ENCODE results near the gene RBMS3. TPM values are rescaled to one million over a fixed set of nuclear protein-coding genes. Genes with fewer than 3 reads are reported as not detected.

Gene RBMS3
- total RNA-seq, 1 donor, result 2.1 TPM

GRCh38 chr3:29590461-29590860, 309.6 kb downstream of the RBMS3 start:
- no peaks in the 10 kb centered on the region for H3K9me3 ChIP-seq (ENCODE audit: low read depth, low read length)
- H3K4me1 ChIP-seq (ENCODE audit: insufficient read depth, low read length), result no peaks in the 10 kb centered on the region
- no peaks in the 10 kb centered on the region for H3K27me3 ChIP-seq (ENCODE audit: insufficient read depth, low read length)
- no peak overlapping the region for H3K4me3 ChIP-seq (ENCODE audit: low read length)

- no peak overlapping the region for H3K4me3 ChIP-seq (ENCODE audit: low read length)
- H3K27me3 ChIP-seq (ENCODE audit: insufficient read depth, low read length), result no peaks in the 10 kb centered on the region
- H3K9me3 ChIP-seq (ENCODE audit: low read depth, low read length), result no peaks in the 10 kb centered on the region
- no peaks in the 10 kb centered on the region for H3K4me1 ChIP-seq (ENCODE audit: insufficient read depth, low read length)
Observed at GRCh38 chr3:29591579-29591978, 310.7 kb downstream of the RBMS3 start.

DNA sequence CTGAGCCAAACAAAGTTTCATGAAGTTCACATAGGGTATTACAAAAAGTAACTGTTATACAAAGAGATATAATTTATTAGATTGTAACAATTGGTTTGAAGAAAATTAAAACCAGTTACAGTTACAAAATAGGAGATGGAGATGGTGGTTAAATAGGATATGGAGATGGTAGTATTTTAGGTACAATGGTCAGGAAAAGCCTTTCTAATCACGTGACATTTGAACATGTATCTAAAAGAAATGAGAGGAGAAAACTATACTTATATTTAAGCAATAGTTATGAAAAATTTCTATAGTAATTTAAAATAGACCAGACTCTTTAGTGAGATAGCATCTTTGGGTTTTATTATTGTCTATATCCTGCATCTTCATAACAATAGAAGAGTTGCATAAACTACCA, 312.9 kb downstream of the RBMS3 start:
- Histone ChIP-seq H3K4me3 (ENCODE audit: low read length) (no peak overlapping the region), H3K9me3 (ENCODE audit: low read depth, low read length) (no peaks in the 10 kb centered on the region), H3K4me1 (ENCODE audit: insufficient read depth, low read length) (no peaks in the 10 kb centered on the region), H3K27me3 (ENCODE audit: insufficient read depth, low read length) (no peaks in the 10 kb centered on the region)

- H3K27me3 ChIP-seq (ENCODE audit: insufficient read depth, low read length), result no peaks in the 10 kb centered on the region
- no peak overlapping the region for H3K4me3 ChIP-seq (ENCODE audit: low read length)
- no peaks in the 10 kb centered on the region for H3K9me3 ChIP-seq (ENCODE audit: low read depth, low read length)
- no peaks in the 10 kb centered on the region for H3K4me1 ChIP-seq (ENCODE audit: insufficient read depth, low read length)
Observed at GRCh38 chr3:29594261-29594660, 313.4 kb downstream of the RBMS3 start.

DNA sequence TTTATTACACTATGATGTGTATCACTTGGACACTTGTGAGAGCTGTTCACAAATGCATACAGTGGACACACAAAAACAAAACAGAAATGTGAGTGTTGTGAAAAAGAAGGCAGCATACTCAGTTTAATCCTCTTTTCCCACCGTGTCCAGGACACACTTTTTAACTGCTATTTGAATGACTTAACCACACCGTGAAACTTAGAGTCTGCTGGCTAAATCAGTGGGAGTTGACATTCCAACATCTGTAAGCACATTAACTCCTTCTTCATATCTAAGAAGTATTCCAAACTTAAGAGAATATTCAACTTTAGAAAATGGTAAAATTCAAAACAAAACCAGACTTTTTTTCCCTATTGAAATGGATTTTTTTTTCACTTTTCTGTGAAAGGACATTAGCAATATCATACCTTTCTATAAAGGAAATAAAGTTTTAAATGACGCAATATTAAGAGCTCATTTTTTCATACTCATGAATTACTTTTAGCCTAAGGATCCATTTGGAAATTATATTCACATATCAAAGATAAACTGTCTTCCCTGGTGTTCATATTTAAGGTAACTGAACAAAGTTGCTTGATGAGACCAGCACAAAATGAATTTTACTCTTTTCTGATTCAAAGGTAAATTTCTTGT, 316.6 kb downstream of the RBMS3 start:
- H3K4me1 ChIP-seq (ENCODE audit: insufficient read depth, low read length), result no peaks in the 10 kb centered on the region
- no peak overlapping the region for H3K4me3 ChIP-seq (ENCODE audit: low read length)
- H3K27me3 ChIP-seq (ENCODE audit: insufficient read depth, low read length), result no peaks in the 10 kb centered on the region
- no peaks in the 10 kb centered on the region for H3K9me3 ChIP-seq (ENCODE audit: low read depth, low read length)

DNA sequence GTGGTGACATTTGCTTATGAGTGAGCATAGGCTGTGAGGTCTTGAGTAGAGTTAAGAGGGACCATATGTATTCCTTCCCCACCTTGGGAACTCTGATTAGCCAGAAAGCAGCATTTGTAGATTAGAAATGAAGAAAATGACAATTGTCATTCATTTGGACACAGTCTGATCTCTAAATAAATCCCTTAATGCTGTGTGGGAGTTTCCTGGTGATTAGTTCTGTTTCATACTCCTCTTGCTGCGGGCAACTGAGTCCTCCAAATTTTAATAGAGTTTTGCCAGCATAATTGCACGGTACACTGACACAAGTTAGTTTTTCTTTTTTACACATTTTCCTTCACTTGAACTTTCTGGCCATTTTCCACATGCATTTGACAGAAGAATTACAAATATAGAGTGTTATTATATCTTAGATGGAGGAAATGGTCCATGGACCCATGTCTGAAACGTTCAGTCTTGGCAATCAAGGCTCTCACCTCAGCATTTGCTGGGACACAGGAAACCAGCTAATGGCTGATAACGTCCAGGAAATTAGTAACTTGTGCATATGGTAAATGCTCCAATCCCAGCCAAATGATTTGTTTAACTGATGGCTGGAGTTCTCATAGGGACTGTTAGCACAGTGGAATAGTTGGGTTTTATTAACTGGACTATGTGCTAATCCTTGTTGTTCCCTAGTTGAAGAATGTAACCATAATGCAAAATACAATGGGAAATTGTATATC, 321.2 kb downstream of the RBMS3 start:
- no peaks in the 10 kb centered on the region for H3K9me3 ChIP-seq (ENCODE audit: low read depth, low read length)

GRCh38 chr3:29605845-29606244, 325.0 kb downstream of the RBMS3 start:
- Histone ChIP-seq H3K4me3 (ENCODE audit: low read length) (no peak overlapping the region), H3K4me1 (ENCODE audit: insufficient read depth, low read length) (no peaks in the 10 kb centered on the region)

More for the DNA sequence above, 321.2 kb downstream of the RBMS3 start:
- H3K4me1 ChIP-seq (ENCODE audit: insufficient read depth, low read length), result no peaks in the 10 kb centered on the region
- H3K4me3 ChIP-seq (ENCODE audit: low read length), result no peak overlapping the region
- no peaks in the 10 kb centered on the region for H3K27me3 ChIP-seq (ENCODE audit: insufficient read depth, low read length)

GRCh38 chr3:29606416-29606815, 325.5 kb downstream of the RBMS3 start:
- H3K27me3 ChIP-seq (ENCODE audit: insufficient read depth, low read length), result no peaks in the 10 kb centered on the region
- H3K4me1 ChIP-seq (ENCODE audit: insufficient read depth, low read length), result no peaks in the 10 kb centered on the region
- H3K4me3 ChIP-seq (ENCODE audit: low read length), result no peak overlapping the region
- H3K9me3 ChIP-seq (ENCODE audit: low read depth, low read length), result no peaks in the 10 kb centered on the region

More at GRCh38 chr3:29605845-29606244, 325.0 kb downstream of the RBMS3 start:
- no peaks in the 10 kb centered on the region for H3K9me3 ChIP-seq (ENCODE audit: low read depth, low read length)
- no peaks in the 10 kb centered on the region for H3K27me3 ChIP-seq (ENCODE audit: insufficient read depth, low read length)

- no peaks in the 10 kb centered on the region for H3K27me3 ChIP-seq (ENCODE audit: insufficient read depth, low read length)
- no peaks in the 10 kb centered on the region for H3K4me1 ChIP-seq (ENCODE audit: insufficient read depth, low read length)
- no peak overlapping the region for H3K4me3 ChIP-seq (ENCODE audit: low read length)
- no peaks in the 10 kb centered on the region for H3K9me3 ChIP-seq (ENCODE audit: low read depth, low read length)
Observed at GRCh38 chr3:29608414-29609327, 327.8 kb downstream of the RBMS3 start.

DNA sequence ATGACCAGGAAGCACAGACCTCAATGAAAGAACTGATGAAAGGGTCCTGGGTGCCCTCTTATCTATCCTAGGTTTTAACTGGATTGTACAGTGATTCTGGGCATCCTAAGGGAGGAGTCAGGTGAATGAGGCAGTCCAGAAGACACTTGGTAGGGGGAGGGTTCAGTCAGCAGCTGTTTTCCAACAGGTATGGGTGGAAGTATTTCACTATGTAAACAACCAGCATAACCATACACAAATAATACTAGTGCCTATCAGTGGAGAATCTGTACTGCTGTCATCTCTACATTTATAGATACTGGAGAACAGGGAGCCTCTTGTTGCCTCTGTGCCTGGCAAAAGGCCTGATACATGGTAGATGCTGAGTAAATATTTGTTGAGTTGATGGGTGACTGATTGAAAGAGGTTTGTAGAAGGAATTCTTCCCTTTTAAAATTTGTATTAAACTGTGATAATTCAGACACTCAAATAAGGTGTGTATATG, 328.5 kb downstream of the RBMS3 start:
- H3K4me1 ChIP-seq (ENCODE audit: insufficient read depth, low read length), result no peaks in the 10 kb centered on the region
- no peak overlapping the region for H3K4me3 ChIP-seq (ENCODE audit: low read length)
- no peaks in the 10 kb centered on the region for H3K27me3 ChIP-seq (ENCODE audit: insufficient read depth, low read length)
- no peaks in the 10 kb centered on the region for H3K9me3 ChIP-seq (ENCODE audit: low read depth, low read length)

DNA sequence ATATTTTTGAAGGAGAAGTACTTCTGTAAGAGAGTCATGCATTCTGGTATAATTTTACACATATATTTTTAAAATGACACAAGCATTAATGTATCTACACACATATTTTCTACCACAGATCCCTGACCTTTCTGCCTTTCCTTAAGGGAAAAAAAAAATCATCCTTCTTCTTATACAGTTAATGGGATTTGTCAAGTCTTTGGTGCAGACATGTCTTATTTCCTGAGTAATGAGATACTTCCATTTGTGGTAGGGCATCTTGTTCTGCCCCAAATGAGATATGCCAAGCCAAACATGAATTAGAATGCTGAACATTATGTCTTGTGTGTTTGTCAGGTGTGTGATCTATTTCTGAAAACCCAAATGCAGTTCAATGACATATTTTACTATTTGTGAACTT, 329.9 kb downstream of the RBMS3 start:
- Histone ChIP-seq H3K4me3 (ENCODE audit: low read length) (no peak overlapping the region), H3K27me3 (ENCODE audit: insufficient read depth, low read length) (no peaks in the 10 kb centered on the region), H3K9me3 (ENCODE audit: low read depth, low read length) (no peaks in the 10 kb centered on the region), H3K4me1 (ENCODE audit: insufficient read depth, low read length) (no peaks in the 10 kb centered on the region)

DNA sequence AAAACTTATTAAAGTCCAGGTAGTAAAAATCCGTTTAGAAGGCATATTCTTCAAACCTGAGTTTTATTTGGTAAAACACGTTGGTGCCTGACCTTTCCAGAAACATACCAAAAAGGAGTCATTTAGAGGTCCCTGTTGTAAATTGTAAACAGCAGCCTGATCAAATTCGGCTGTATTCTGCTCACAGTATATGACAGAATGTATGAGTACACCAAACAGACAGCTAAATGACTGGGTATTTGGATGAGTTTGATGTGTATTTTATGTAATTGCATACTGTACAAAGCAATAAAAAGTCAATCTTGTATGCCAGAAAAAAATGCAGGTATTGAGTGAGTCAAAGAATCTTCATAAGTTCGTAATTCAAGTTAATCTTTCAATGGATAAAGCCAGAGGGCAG, 330.4 kb downstream of the RBMS3 start:
- Histone ChIP-seq H3K4me1 (ENCODE audit: insufficient read depth, low read length) (no peaks in the 10 kb centered on the region), H3K9me3 (ENCODE audit: low read depth, low read length) (no peaks in the 10 kb centered on the region), H3K4me3 (ENCODE audit: low read length) (no peak overlapping the region), H3K27me3 (ENCODE audit: insufficient read depth, low read length) (no peaks in the 10 kb centered on the region)

DNA sequence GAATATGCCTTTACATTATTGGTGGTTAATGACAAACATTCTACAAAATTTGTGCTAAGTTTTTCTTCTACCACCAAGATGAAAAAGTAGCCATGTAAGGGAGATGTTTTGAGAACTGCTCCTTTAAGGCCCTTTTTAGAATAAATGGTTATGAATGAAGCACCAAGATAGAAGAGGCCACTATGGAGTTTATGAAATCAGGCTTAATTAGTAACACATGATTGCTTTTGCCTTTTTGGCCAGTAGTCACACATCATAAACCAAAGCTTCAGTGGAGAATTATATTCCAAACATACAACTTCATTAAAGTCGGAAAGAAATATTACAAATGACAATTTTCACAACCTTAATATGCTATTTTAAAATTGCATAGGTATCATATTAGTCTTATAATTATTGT, 331.7 kb downstream of the RBMS3 start:
- no peaks in the 10 kb centered on the region for H3K27me3 ChIP-seq (ENCODE audit: insufficient read depth, low read length)
- no peaks in the 10 kb centered on the region for H3K9me3 ChIP-seq (ENCODE audit: low read depth, low read length)
- no peak overlapping the region for H3K4me3 ChIP-seq (ENCODE audit: low read length)
- no peaks in the 10 kb centered on the region for H3K4me1 ChIP-seq (ENCODE audit: insufficient read depth, low read length)

DNA sequence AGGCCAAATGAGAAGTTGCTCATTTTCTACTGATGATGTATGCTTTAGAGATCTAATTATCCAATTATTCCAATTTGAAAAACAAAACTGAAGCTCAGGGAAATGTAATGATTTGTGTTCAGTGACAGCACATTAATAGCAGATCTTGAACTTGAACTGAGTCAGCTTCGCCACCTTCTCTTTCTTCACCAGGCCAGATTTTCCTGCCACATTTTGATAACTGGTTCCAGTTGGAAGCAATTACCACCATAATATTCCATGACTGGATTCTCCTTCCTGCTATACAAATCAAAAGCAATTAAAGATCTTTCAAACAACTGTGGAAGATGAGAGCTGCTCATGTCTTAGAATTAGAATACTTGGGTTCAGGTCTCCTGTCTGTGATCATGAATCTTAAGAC, 334.1 kb downstream of the RBMS3 start:
- Histone ChIP-seq H3K27me3 (ENCODE audit: insufficient read depth, low read length) (no peaks in the 10 kb centered on the region), H3K4me3 (ENCODE audit: low read length) (no peak overlapping the region), H3K9me3 (ENCODE audit: low read depth, low read length) (no peaks in the 10 kb centered on the region), H3K4me1 (ENCODE audit: insufficient read depth, low read length) (no peaks in the 10 kb centered on the region)
